ENCODE results near the gene ELOVL2.

GRCh38 chr6:11062083-11062482, 18.0 kb upstream of the ELOVL2 start:
- no peak for TF ChIP-seq CTCF (conservative IDR thresholded peaks at IDR 0.05; ENCODE audit: low read depth, low read length)
- TF ChIP-seq EZH2 (IDR thresholded peaks at IDR 0.05; ENCODE audit: borderline replicate concordance, low read depth, low read length, poor library complexity, severe bottlenecking) = no peak
